Kidney (tissue), 14 donors: ENCODE measurements around the gene RUFY1. TPM values are rescaled to one million over a fixed set of nuclear protein-coding genes. Genes with fewer than 3 reads are reported as not detected.
A peak's percentile ranks its signal among the peaks of the same experiment; 100 is the strongest.

Source experiments
- DNase-seq, 5 donors: peaks; one replicate each; pipeline ENCODE4 v3.0.0-alpha.2; 2013 to 2020
- FAIRE-seq: peaks from 2 replicates; lab custom pipeline; 2012; peaks lifted over from hg19 to GRCh38; lab: Jason Lieb, UNC
- H3K27ac ChIP-seq, 2 donors: one replicate each; pipeline ENCODE4 v1.7.0; 2013; ENCODE audit warnings: low read depth in 2 of 2, low read length in 2 of 2, inconsistent platforms in 1 of 2
- H3K27me3 ChIP-seq: one replicate; pipeline ENCODE4 v1.7.1; 2013; ENCODE audit warnings: low read length, inconsistent platforms; ENCODE audit not compliant: control insufficient read depth, insufficient read depth
- H3K36me3 ChIP-seq, 3 donors: one replicate each; pipeline versions ENCODE4 v1.7.0 to v1.7.1; 2013; ENCODE audit warnings: low read length in 3 of 3, control low read depth in 1 of 3, inconsistent platforms in 1 of 3; ENCODE audit not compliant: insufficient read depth in 3 of 3, control insufficient read depth in 2 of 3
- H3K4me1 ChIP-seq, 3 donors: one replicate each; pipeline versions ENCODE4 v1.7.0 to v1.7.1; 2013; ENCODE audit warnings: low read length in 3 of 3, inconsistent platforms in 1 of 3, low read depth in 1 of 3; ENCODE audit not compliant: control insufficient read depth in 2 of 3, insufficient read depth in 2 of 3
- H3K4me3 ChIP-seq, 3 donors: one replicate each; pipeline versions ENCODE4 v1.7.0 to v1.8.1; 2013; ENCODE audit warnings: low read length in 3 of 3, control low read depth in 1 of 3, inconsistent platforms in 1 of 3
- H3K9ac ChIP-seq, 3 donors: one replicate each; pipeline versions ENCODE4 v1.7.0 to v1.7.1; 2013; ENCODE audit warnings: low read length in 3 of 3, control low read depth in 1 of 3, inconsistent platforms in 1 of 3
- H3K9me3 ChIP-seq, 3 donors: one replicate each; pipeline versions ENCODE4 v1.7.0 to v1.7.1; 2013; ENCODE audit warnings: low read length in 3 of 3, control low read depth in 1 of 3, inconsistent platforms in 1 of 3; ENCODE audit not compliant: control insufficient read depth in 2 of 3, insufficient read depth in 1 of 3
- intact Hi-C: fragments of 100-400 bp; cut with DNase I; formaldehyde crosslinking; loops from one replicate; pipeline ENCODE4 v1.11.1; 2022
- polyA plus RNA-seq: library from polyadenylated mRNA; stranded (reverse); fragments of 350-450 nt; fragmentation: Illumina TruSeq; extraction: RNeasy Lipid Tissue Mini Kit (QIAGEN cat#74804); gene quantifications from one replicate; pipeline ENCODE4 v1.2.3, GENCODE V29; 2014; ENCODE audit warnings: low read depth, low replicate concordance; ENCODE audit not compliant: insufficient read depth
- total RNA-seq: library from RNA; stranded (reverse); fragmentation: NEBNext Ultra II Directional; extraction: Animal tissue kit (Norgen Biotek cat#: 25700); gene quantifications from one replicate; pipeline ENCODE4 v1.2.1, GENCODE V29; 2021
- TF ChIP-seq, protein P1 (sequence below): IDR thresholded peaks from 3 replicates; pipeline ENCODE4 v1.5.1; 2012; ENCODE audit warnings: mild to moderate bottlenecking, moderate library complexity, borderline replicate concordance; ENCODE audit not compliant: insufficient read depth; ENCODE audit errors: extremely low read depth
- donor health status: control.
- donor health status: control.
- donor health status: control.
- donor health status: control.
- donor health status: control.
- donor health status: DM: yes; HTN: yes; CAD: no.
- donor health status: Normal renal cell carcinoma (clear cell type).

RUFY1 gene
- total and polyA plus RNA-seq, 2 donors from 2014 or later = 48.5 to 56.3 TPM

DNA sequence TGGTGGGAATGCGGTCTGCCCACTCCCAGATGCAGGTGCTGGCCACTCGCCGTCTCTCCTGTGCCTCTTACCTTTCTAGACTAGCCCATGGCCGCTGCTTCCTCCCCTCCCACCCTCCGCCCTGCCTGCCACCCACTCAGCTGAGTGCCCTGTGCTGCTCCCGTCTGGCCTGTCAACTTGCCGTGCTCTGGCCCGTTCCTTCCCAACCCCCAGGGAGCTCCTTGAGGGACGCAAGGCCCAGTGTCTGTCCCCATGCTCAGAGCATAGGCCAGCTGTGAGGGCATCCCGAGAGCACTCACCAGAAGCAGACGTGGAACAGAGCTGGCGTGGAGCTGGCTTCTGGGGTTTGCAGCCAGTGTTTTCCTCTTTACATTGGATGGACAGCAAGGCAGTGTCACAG is 53.0 kb downstream of the RUFY1 start:
- Histone ChIP-seq H3K36me3 (peaks cover 3 to 40% (median 29%) of the 10 kb centered on the region in 3 donors), H3K27me3 (no peaks in the 10 kb centered on the region)
- no peak for FAIRE-seq

DNA sequence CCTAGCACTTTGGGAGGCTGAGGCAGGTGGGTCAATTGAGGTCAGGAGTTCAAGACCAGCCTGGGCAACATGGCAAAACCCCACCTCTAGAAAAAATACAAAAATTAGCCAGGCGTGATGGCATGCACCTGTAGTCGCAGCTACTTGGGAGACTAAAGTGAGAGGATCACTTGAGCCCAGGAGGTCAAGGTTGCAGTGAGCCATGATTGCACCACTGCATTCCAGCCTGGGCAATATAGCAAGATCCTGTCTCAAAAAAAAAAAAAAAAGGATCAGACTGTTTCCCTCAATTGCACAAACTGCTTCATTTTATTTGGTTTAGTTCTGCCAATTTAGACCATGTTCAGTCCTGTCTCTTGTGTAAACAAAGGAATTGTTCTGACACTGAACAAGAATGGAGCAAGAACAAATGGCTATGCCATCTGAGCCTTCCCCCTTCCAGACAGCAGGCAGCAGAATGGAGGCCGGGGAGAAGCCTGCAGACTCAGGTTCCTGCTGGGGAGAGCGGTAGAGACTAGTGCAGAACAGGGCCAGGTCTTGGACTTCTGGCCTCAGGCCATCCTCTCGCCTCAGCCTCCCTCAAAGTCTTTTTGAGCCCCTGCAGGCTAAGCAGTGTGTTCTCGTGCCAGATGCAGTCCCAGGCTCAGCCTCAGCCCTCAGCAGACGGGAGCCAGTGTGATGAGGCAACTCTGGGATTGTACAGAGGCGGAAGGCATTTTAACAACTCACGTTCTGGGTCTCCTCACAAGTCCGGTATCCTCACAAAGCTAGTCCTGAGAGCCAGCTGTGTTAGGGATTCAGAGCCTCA is 54.9 kb downstream of the RUFY1 start:
- Histone ChIP-seq H3K27me3 (no peaks in the 10 kb centered on the region), H3K27ac (no peak overlapping the region), H3K4me1 (no peaks in the 10 kb centered on the region), H3K36me3 (peaks cover 6 to 40% (median 19%) of the 10 kb centered on the region in 3 donors), H3K9me3 (no peaks in the 10 kb centered on the region), H3K4me3 (no peak overlapping the region), H3K9ac (no peak overlapping the region)
- FAIRE-seq (no peak), DNase-seq (peak in 1 of 5 donors; percentile 51)
- intact Hi-C loops = no loop called here
- TF ChIP-seq, protein P1, sequence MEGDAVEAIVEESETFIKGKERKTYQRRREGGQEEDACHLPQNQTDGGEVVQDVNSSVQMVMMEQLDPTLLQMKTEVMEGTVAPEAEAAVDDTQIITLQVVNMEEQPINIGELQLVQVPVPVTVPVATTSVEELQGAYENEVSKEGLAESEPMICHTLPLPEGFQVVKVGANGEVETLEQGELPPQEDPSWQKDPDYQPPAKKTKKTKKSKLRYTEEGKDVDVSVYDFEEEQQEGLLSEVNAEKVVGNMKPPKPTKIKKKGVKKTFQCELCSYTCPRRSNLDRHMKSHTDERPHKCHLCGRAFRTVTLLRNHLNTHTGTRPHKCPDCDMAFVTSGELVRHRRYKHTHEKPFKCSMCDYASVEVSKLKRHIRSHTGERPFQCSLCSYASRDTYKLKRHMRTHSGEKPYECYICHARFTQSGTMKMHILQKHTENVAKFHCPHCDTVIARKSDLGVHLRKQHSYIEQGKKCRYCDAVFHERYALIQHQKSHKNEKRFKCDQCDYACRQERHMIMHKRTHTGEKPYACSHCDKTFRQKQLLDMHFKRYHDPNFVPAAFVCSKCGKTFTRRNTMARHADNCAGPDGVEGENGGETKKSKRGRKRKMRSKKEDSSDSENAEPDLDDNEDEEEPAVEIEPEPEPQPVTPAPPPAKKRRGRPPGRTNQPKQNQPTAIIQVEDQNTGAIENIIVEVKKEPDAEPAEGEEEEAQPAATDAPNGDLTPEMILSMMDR = no peak

More for the DNA sequence above, 53.0 kb downstream of the RUFY1 start:
- Histone ChIP-seq H3K9me3 (no peaks in the 10 kb centered on the region), H3K4me3 (no peak overlapping the region), H3K4me1 (no peaks in the 10 kb centered on the region), H3K27ac (no peak overlapping the region), H3K9ac (no peak overlapping the region)
- TF ChIP-seq, protein P1 = no peak
- intact Hi-C loops = no loop called here
- DNase-seq = peak in 1 of 5 donors; percentile 60

DNA sequence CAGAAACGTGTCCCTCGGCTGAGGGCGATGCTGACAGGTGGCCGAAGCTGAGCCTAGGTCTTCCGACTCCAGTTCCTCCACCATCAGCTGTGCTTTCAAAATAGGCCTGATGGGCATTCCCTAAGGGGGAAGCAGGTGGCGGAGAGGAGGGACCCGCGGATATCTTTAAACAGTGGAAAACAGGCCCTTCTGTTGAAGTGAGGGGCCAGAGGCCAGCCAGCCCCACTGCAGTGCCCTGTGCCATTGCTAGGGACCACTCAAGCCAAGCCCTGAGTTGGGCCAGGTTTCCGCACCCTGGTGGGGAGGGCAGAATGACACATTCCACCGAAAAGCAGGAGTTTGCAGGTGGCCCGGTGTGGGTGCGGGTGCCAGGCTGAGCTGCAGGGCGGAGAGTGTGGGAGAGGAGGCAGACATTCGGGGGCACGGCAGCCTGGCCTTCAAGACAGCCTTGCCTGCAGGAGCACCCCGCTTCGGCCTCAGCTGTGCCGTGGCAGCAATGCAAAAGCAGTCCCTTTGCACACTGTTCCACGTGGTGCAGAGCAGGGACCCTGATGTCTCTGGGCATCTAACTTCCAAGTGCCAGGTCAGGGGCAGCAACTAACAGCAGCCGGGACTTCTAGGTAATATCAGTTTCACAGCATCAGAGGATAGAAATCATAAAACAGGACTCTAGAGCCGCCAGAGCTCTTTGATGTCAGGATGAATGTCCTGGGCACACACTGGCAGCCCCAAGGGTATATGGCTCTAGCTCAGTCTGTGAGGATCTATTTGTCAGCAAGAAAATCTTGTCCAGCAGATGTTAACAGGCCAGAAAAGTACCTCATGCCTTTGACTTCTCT is 55.9 kb downstream of the RUFY1 start:
- intact Hi-C loops = no loop called here
- Histone ChIP-seq H3K27ac (no peak overlapping the region), H3K27me3 (no peaks in the 10 kb centered on the region), H3K4me1 (peaks cover 0 to 3% (median 0%) of the 10 kb centered on the region in 3 donors), H3K9ac (no peak overlapping the region), H3K4me3 (no peak overlapping the region), H3K36me3 (peaks cover 11 to 50% (median 26%) of the 10 kb centered on the region in 3 donors), H3K9me3 (no peaks in the 10 kb centered on the region)
- DNase-seq = peak in 2 of 5 donors; percentile 48 to 76
- TF ChIP-seq, protein P1 = no peak
- no peak for FAIRE-seq
